ENCODE measurements around the gene COP1.

COP1 gene

GRCh38 chr1:175941164-175941563, 265.9 kb downstream of the COP1 start:
- no peak for DNase-seq (ENCODE audit: low read depth)
- no peak overlapping the region for H3K4me3 ChIP-seq (ENCODE audit: low read depth, low read length)
- TF ChIP-seq CTCF (IDR thresholded peaks at IDR 0.05; ENCODE audit: insufficient read depth, low read depth, low read length, missing control alignments) = no peak

GRCh38 chr1:175936736-175937135, 270.4 kb downstream of the COP1 start:
- no peak for DNase-seq (ENCODE audit: low read depth)
- no peak for TF ChIP-seq CTCF (IDR thresholded peaks at IDR 0.05; ENCODE audit: insufficient read depth, low read depth, low read length, missing control alignments)

GRCh38 chr1:175935566-175936115, 271.4 kb downstream of the COP1 start:
- TF ChIP-seq CTCF (IDR thresholded peaks at IDR 0.05; ENCODE audit: insufficient read depth, low read depth, low read length, missing control alignments) = no peak
- no peak for DNase-seq (ENCODE audit: low read depth)
- H3K4me3 ChIP-seq (ENCODE audit: low read depth, low read length) = no peak overlapping the region

More at GRCh38 chr1:175936736-175937135, 270.4 kb downstream of the COP1 start:
- no peak overlapping the region for H3K4me3 ChIP-seq (ENCODE audit: low read depth, low read length)

- no peak for DNase-seq (ENCODE audit: low read depth)
- no peak overlapping the region for H3K4me3 ChIP-seq (ENCODE audit: low read depth, low read length)
- no peak for TF ChIP-seq CTCF (IDR thresholded peaks at IDR 0.05; ENCODE audit: insufficient read depth, low read depth, low read length, missing control alignments)
These were observed 271.9 kb downstream of the COP1 start for GRCh38 chr1:175935166-175935565.

- TF ChIP-seq CTCF (IDR thresholded peaks at IDR 0.05; ENCODE audit: insufficient read depth, low read depth, low read length, missing control alignments) = no peak
- no peak for DNase-seq (ENCODE audit: low read depth)
- H3K4me3 ChIP-seq (ENCODE audit: low read depth, low read length) = no peak overlapping the region
These were observed 273.3 kb downstream of the COP1 start for GRCh38 chr1:175933801-175934200.

GRCh38 chr1:175927944-175928343, 279.1 kb downstream of the COP1 start:
- DNase-seq (ENCODE audit: low read depth) = no peak
- H3K4me3 ChIP-seq (ENCODE audit: low read depth, low read length) = no peak overlapping the region
- TF ChIP-seq CTCF (IDR thresholded peaks at IDR 0.05; ENCODE audit: insufficient read depth, low read depth, low read length, missing control alignments) = no peak

- no peak for TF ChIP-seq CTCF (IDR thresholded peaks at IDR 0.05; ENCODE audit: insufficient read depth, low read depth, low read length, missing control alignments)
- no peak overlapping the region for H3K4me3 ChIP-seq (ENCODE audit: low read depth, low read length)
- no peak for DNase-seq (ENCODE audit: low read depth)
These were observed 284.7 kb downstream of the COP1 start for GRCh38 chr1:175922254-175922881.
